IMR-90 (cell line): ENCODE results near the gene ROR2. TPM values are rescaled to one million over a fixed set of nuclear protein-coding genes. Genes with fewer than 3 reads are reported as not detected.

Experiments
- ATAC-seq: fragments of 200-7000 bp; cut with Tn5 transposase; 2 replicates; pipeline ENCODE4 v1.9.1; 2020; ENCODE audit warnings: low read depth, mild to moderate bottlenecking, moderate library complexity
- BruUV-seq: library from RNA; stranded (reverse); fragments of 400-500 nt; replicated peaks from 2 replicates; lab custom pipeline; 2021; lab: Mats Ljungman, UMichigan
- CTCF ChIA-PET: fragments of 300-600 bp; formaldehyde crosslinking; extraction: SDS; loops from one replicate; lab custom pipeline; 2021; ENCODE audit warnings: antibody characterized with exemption; lab: Yijun Ruan, JAX
- POLR2A ChIA-PET: fragments of 300-600 bp; sonication (Branson Sonifier 250); formaldehyde crosslinking; loops from one replicate; lab custom pipeline; 2022; ENCODE audit warnings: antibody characterized with exemption; ENCODE audit not compliant: unreplicated experiment; lab: Charles Lee
- DNase-seq: peaks from one replicate; pipeline ENCODE4 v3.0.0; 2013
- H2AFZ ChIP-seq: replicated peaks from 2 replicates; pipeline ENCODE3; 2013; ENCODE audit warnings: low read length, mild to moderate bottlenecking; ENCODE audit not compliant: poor library complexity
- H2AK5ac ChIP-seq: 2 replicates; pipeline ENCODE4 v1.6.1; 2013; ENCODE audit warnings: low read depth, low read length, inconsistent platforms
- H2AK9ac ChIP-seq: replicated peaks from 2 replicates; pipeline ENCODE3; 2013; ENCODE audit warnings: mild to moderate bottlenecking, low read depth, low read length, moderate library complexity; ENCODE audit not compliant: poor library complexity
- H2BK120ac ChIP-seq: 2 replicates; pipeline ENCODE4 v1.6.1; 2013; ENCODE audit warnings: low read depth, low read length, inconsistent platforms
- H2BK15ac ChIP-seq: 3 replicates; pipeline ENCODE4 v1.6.1; 2013; ENCODE audit warnings: low read depth, low read length, inconsistent platforms
- H2BK20ac ChIP-seq: 2 replicates; pipeline ENCODE4 v1.6.1; 2013; ENCODE audit warnings: low read depth, mild to moderate bottlenecking, inconsistent platforms, low read length, moderate library complexity
- H2BK5ac ChIP-seq: 2 replicates; pipeline ENCODE4 v1.6.1; 2013; ENCODE audit warnings: mild to moderate bottlenecking, low read depth, low read length, inconsistent platforms; ENCODE audit not compliant: poor library complexity, severe bottlenecking
- H3K14ac ChIP-seq: replicated peaks from 2 replicates; pipeline ENCODE4 v1.6.1; 2013; ENCODE audit warnings: low read depth, low read length, inconsistent platforms
- H3K18ac ChIP-seq: 2 replicates; pipeline ENCODE4 v1.6.1; 2013; ENCODE audit warnings: low read depth, low read length, control low read depth
- H3K23ac ChIP-seq: 2 replicates; pipeline ENCODE4 v1.6.1; 2013; ENCODE audit warnings: low read depth, low read length, inconsistent platforms
- H3K27ac ChIP-seq: 2 replicates; pipeline ENCODE4 v1.5.1; 2013; ENCODE audit warnings: mild to moderate bottlenecking, control low read depth, low read length; ENCODE audit not compliant: insufficient read depth
- H3K27me3 ChIP-seq: 2 replicates; pipeline ENCODE4 v1.6.1; 2013; ENCODE audit warnings: low read length; ENCODE audit not compliant: control insufficient read depth, insufficient read depth
- H3K36me3 ChIP-seq: 2 replicates; pipeline ENCODE4 v1.6.1; 2013; ENCODE audit warnings: low read length, mixed read lengths; ENCODE audit not compliant: control insufficient read depth, insufficient read depth
- H3K4ac ChIP-seq: 2 replicates; pipeline ENCODE4 v1.6.1; 2013; ENCODE audit warnings: low read depth, low read length, inconsistent platforms
- H3K4me1 ChIP-seq: 2 replicates; pipeline ENCODE4 v1.6.1; 2013; ENCODE audit warnings: low read length, mixed read lengths; ENCODE audit not compliant: control insufficient read depth, insufficient read depth
- H3K4me2 ChIP-seq: 2 replicates; pipeline ENCODE4 v1.6.1; 2013; ENCODE audit warnings: low read depth, mild to moderate bottlenecking, control low read depth, low read length, moderate library complexity
- H3K4me3 ChIP-seq: 2 replicates; pipeline ENCODE4 v1.5.1; 2013; ENCODE audit warnings: low read depth, mild to moderate bottlenecking, control low read depth, low read length, moderate library complexity; ENCODE audit not compliant: insufficient read depth
- H3K56ac ChIP-seq: 2 replicates; pipeline ENCODE4 v1.6.1; 2013; ENCODE audit warnings: low read length, inconsistent platforms; ENCODE audit not compliant: insufficient read depth; ENCODE audit errors: extremely low read depth
- H3K79me1 ChIP-seq, 2 experiments: 2 replicates each; pipeline ENCODE4 v1.6.1; 2013; ENCODE audit warnings: low read length in 2 of 2, inconsistent platforms in 1 of 2, low read depth in 1 of 2
- H3K9ac ChIP-seq: 2 replicates; pipeline ENCODE4 v1.6.1; 2013; ENCODE audit warnings: low read depth, low read length, control low read depth
- H3K9me1 ChIP-seq: 2 replicates; pipeline ENCODE4 v1.6.1; 2013; ENCODE audit warnings: low read length, inconsistent platforms; ENCODE audit not compliant: insufficient read depth
- H3K9me3 ChIP-seq: 2 replicates; pipeline ENCODE4 v1.6.1; 2013; ENCODE audit warnings: low read length; ENCODE audit not compliant: control insufficient read depth, insufficient read depth
- H4K20me1 ChIP-seq: 2 replicates; pipeline ENCODE4 v1.6.1; 2013; ENCODE audit warnings: low read length, inconsistent platforms; ENCODE audit not compliant: insufficient read depth
- H4K5ac ChIP-seq: 2 replicates; pipeline ENCODE4 v1.6.1; 2013; ENCODE audit warnings: mild to moderate bottlenecking, low read depth, low read length, control low read depth
- H4K8ac ChIP-seq, 2 experiments: 2 replicates each; pipeline ENCODE4 v1.6.1; 2013; ENCODE audit warnings: low read depth in 2 of 2, low read length in 2 of 2, control low read depth in 1 of 2, inconsistent platforms in 1 of 2
- H4K91ac ChIP-seq: 2 replicates; pipeline ENCODE4 v1.6.1; 2013; ENCODE audit warnings: low read depth, low read length, inconsistent platforms; ENCODE audit not compliant: insufficient read depth
- BHLHE40 ChIP-seq: fragments of 150-350 bp; IDR thresholded peaks from 2 replicates; pipeline ENCODE4 v1.6.1; 2016; ENCODE audit warnings: mild to moderate bottlenecking, low read depth, low read length
- CEBPB ChIP-seq: IDR thresholded peaks from 2 replicates; pipeline ENCODE4 v1.6.1; 2012; ENCODE audit warnings: low read depth, low read length, improper control_type of control experiment
- FOS ChIP-seq: fragments of 150-350 bp; IDR thresholded peaks from 2 replicates; pipeline ENCODE4 v1.6.1; 2016; ENCODE audit warnings: low read depth, low read length
- MAFK ChIP-seq: IDR thresholded peaks from 2 replicates; pipeline ENCODE4 v1.6.1; 2012; ENCODE audit warnings: low read depth, low read length, improper control_type of control experiment
- NFE2L2 ChIP-seq: fragments of 150-350 bp; IDR thresholded peaks from 2 replicates; pipeline ENCODE4 v1.6.1; 2016; ENCODE audit warnings: low read depth, mild to moderate bottlenecking, low read length
- POLR2A ChIP-seq: IDR thresholded peaks from 2 replicates; pipeline ENCODE4 v1.6.1; 2012; ENCODE audit warnings: mild to moderate bottlenecking, low read depth, low read length
- RCOR1 ChIP-seq: IDR thresholded peaks from 2 replicates; pipeline ENCODE4 v1.6.1; 2012; ENCODE audit warnings: mild to moderate bottlenecking, low read length, improper control_type of control experiment; ENCODE audit not compliant: insufficient replicate concordance
- RFX5 ChIP-seq: IDR thresholded peaks from 2 replicates; pipeline ENCODE4 v1.8.0; 2012; ENCODE audit warnings: low read depth, mild to moderate bottlenecking, low read length, moderate library complexity
- dilution Hi-C: fragments of 300-500 bp; cut with HindIII; formaldehyde crosslinking; loops from one replicate; pipeline ENCODE4 v1.14.3; 2018; ENCODE audit warnings: low sequenced_read_pairs; ENCODE audit not compliant: unreplicated experiment
- in situ Hi-C: fragments of 300-500 bp; cut with MboI; formaldehyde crosslinking; loops from 3 replicates; pipeline ENCODE4 v1.14.3; 2019; ENCODE audit warnings: low sequenced_read_pairs, inconsistent platforms, mixed read lengths
- intact Hi-C: fragments of 100-400 bp; cut with micrococcal nuclease; formaldehyde crosslinking; loops from 2 replicates; pipeline ENCODE4 v1.10.0; 2022
- polyA plus RNA-seq, 3 experiments: library from polyadenylated mRNA; depleted of rRNA; stranded (reverse); fragments of >200 nt; gene quantifications; 2 replicates each; pipeline ENCODE4 v1.2.3, GENCODE V29; 2012; ENCODE audit warnings: low replicate concordance in 1 of 3
- total RNA-seq: library from RNA; depleted of rRNA; stranded (reverse); fragments of >200 nt; gene quantifications from 2 replicates; pipeline ENCODE4 v1.2.3, GENCODE V29; 2012
- TF ChIP-seq, protein P1 (sequence below): fragments of 150-350 bp; IDR thresholded peaks from 2 replicates; pipeline ENCODE4 v1.6.1; 2016; ENCODE audit warnings: low read depth, mild to moderate bottlenecking, low read length, moderate library complexity, borderline replicate concordance
- TF ChIP-seq, protein P2 (sequence below): conservative IDR thresholded peaks from 2 replicates; pipeline ENCODE4 v1.5.1; 2012; ENCODE audit warnings: mild to moderate bottlenecking, low read depth, low read length, improper control_type of control experiment
- TF ChIP-seq, protein P3 (sequence below): fragments of 150-350 bp; IDR thresholded peaks from 2 replicates; pipeline ENCODE4 v1.6.1; 2017; ENCODE audit warnings: mild to moderate bottlenecking, antibody characterized with exemption, low read length, low read depth

The ROR2 gene
- total and polyA plus RNA-seq, 2 of the 4 experiments (the other 2 are of a cell fraction): 2.3 to 4.8 TPM

DNA sequence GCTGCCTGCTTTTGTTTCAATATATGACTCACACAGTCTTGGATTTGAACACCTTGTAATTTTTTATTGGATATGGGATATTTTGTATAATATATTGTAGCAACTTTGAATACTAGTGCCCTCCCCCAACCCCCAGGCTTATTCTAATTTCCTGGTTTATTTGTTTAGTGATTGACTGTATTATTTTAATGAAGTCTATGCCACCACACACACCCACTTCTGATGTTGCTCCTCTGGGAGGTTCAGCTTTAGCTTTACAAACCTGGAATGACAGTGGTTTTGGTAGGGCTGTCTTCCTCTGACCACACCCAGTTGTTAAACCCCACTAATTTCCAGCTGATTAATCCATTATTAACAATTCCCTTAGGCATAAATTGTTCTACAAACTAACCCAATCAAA is 320.3 kb downstream of the ROR2 start:
- Histone ChIP-seq H4K5ac (no peak overlapping the region), H3K23ac (no peak overlapping the region), H3K4ac (no peak overlapping the region), H4K8ac (no peak overlapping the region), H2BK120ac (no peak overlapping the region), H3K27me3 (peaks cover 14% of the 10 kb centered on the region), H3K9me1 (no peaks in the 10 kb centered on the region), H3K18ac (no peak overlapping the region), H3K56ac (no peak overlapping the region), H3K4me2 (no peak overlapping the region), H3K36me3 (no peaks in the 10 kb centered on the region), H2BK15ac (no peak overlapping the region), H4K20me1 (no peaks in the 10 kb centered on the region), H2AK9ac (no peak overlapping the region), H3K79me1 (no peaks in the 10 kb centered on the region), H3K9me3 (no peaks in the 10 kb centered on the region), H3K14ac (no peak overlapping the region), H2AK5ac (no peak overlapping the region), H2BK5ac (no peak overlapping the region), H2AFZ (no peak overlapping the region), H3K27ac (no peak overlapping the region), H2BK20ac (no peak overlapping the region), H3K4me1 (no peaks in the 10 kb centered on the region), H4K91ac (no peak overlapping the region), H3K4me3 (no peak overlapping the region), H3K9ac (no peak overlapping the region)
- POLR2A ChIA-PET: no interaction called here
- in situ Hi-C loops: no loop called here
- dilution Hi-C loops: no loop called here
- CTCF ChIA-PET: no interaction called here
- no peak for TF ChIP-seq POLR2A
- no peak for TF ChIP-seq BHLHE40
- TF ChIP-seq, protein P1, sequence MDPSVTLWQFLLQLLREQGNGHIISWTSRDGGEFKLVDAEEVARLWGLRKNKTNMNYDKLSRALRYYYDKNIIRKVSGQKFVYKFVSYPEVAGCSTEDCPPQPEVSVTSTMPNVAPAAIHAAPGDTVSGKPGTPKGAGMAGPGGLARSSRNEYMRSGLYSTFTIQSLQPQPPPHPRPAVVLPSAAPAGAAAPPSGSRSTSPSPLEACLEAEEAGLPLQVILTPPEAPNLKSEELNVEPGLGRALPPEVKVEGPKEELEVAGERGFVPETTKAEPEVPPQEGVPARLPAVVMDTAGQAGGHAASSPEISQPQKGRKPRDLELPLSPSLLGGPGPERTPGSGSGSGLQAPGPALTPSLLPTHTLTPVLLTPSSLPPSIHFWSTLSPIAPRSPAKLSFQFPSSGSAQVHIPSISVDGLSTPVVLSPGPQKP: no peak
- no peak for TF ChIP-seq RCOR1
- TF ChIP-seq CEBPB: no peak
- TF ChIP-seq RFX5: no peak
- TF ChIP-seq, protein P2, sequence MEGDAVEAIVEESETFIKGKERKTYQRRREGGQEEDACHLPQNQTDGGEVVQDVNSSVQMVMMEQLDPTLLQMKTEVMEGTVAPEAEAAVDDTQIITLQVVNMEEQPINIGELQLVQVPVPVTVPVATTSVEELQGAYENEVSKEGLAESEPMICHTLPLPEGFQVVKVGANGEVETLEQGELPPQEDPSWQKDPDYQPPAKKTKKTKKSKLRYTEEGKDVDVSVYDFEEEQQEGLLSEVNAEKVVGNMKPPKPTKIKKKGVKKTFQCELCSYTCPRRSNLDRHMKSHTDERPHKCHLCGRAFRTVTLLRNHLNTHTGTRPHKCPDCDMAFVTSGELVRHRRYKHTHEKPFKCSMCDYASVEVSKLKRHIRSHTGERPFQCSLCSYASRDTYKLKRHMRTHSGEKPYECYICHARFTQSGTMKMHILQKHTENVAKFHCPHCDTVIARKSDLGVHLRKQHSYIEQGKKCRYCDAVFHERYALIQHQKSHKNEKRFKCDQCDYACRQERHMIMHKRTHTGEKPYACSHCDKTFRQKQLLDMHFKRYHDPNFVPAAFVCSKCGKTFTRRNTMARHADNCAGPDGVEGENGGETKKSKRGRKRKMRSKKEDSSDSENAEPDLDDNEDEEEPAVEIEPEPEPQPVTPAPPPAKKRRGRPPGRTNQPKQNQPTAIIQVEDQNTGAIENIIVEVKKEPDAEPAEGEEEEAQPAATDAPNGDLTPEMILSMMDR: no peak
- TF ChIP-seq MAFK: no peak
- TF ChIP-seq FOS: no peak
- TF ChIP-seq NFE2L2: no peak
- TF ChIP-seq, protein P3, sequence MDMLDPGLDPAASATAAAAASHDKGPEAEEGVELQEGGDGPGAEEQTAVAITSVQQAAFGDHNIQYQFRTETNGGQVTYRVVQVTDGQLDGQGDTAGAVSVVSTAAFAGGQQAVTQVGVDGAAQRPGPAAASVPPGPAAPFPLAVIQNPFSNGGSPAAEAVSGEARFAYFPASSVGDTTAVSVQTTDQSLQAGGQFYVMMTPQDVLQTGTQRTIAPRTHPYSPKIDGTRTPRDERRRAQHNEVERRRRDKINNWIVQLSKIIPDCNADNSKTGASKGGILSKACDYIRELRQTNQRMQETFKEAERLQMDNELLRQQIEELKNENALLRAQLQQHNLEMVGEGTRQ: no peak
- DNase-seq (no peak), ATAC-seq (no peak)
- intact Hi-C loops: loop anchor here (5.0 kb wide), 1 partner anchor 48 kb away; no protein-coding TSS in a partner anchor
- BruUV-seq: no TSS peak
